Mucosa of gallbladder (tissue), 1 donor: Measurements from ENCODE around the gene DCAF10. TPM values are rescaled to one million over a fixed set of nuclear protein-coding genes. Genes with fewer than 3 reads are reported as not detected.
"Not testable (repeated sequence)": the region's sequence is repeated elsewhere in the genome, so short reads cannot be mapped to it uniquely, and the experiment has no call there.

Experiments
- DNase-seq: peaks from one replicate; pipeline ENCODE4 v3.0.0-alpha.2; 2020; ENCODE audit warnings: low spot score
- total RNA-seq: library from RNA; stranded (reverse); gene quantifications from one replicate; pipeline ENCODE4 v1.2.1, GENCODE V29; 2021
- donor health status: DM: no; HTN: no; CAD: no.

DCAF10 gene
- total RNA-seq, 1 donor from 2014 or later: 27.7 TPM

DNA sequence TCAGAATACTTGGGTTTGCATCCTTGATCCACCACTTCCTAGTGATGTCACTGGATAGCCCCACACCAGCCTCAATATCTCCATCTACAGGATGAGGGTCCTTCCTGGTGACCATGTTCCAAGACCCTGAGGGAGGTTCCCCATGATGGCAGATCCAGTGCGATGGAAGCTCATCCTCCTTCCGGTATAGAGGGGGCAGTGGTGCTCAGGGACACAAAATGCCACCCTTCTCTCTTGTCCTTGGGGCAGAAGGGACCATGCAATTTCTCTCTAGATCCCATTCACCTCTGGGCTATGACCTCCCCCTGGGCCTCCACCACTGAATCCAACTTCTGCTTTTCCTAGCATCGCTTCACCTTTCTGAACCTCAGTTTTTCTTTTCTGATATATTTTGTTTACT lies 108.7 kb downstream of the DCAF10 start:
- DNase-seq: no peak

GRCh38 chr9:37909836-37910235 lies 109.2 kb downstream of the DCAF10 start:
- DNase-seq: not testable (repeated sequence)

DNA sequence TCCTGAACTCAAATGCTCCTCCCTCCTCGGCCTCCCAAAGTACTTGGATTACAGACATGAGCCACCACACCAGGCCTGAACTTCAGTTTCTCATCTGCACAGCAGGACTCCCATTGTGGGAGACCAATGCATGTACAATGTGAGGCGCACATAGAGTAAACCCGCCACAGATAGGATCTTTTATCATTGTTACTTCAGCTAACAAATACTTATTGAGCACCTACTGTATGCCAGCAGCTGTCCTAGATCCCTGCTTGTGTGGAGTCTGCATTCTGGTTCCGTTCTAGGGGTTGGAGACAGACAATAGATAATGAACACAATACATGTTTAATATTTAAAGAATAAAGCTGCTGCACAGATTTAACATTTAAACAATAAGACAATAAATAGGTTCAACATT lies 109.7 kb downstream of the DCAF10 start:
- no peak for DNase-seq

DNA sequence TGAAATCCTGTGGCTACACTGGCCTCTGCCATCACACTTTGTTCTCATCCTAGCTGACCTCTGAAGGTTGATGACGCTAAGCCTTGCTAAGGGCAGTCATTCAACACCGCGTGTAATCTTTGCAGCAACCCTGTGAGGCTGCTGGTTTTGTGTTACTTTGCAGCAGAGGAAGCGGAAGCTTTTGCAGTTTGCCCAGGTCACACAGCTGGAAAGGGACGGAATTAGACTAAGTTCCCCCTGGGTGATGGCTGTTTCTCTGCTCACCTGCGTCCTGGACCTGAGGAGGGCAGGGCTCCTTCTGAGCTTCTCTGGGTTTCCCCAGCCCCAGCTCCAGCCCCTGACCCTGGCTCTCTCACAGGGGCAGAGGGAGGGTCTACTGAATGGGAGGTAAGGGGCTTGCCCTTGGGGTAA lies 110.7 kb downstream of the DCAF10 start:
- DNase-seq: no peak

GRCh38 chr9:37913480-37914153 lies 113.0 kb downstream of the DCAF10 start:
- DNase-seq: peak; percentile 89

- no peak for DNase-seq
Measured at GRCh38 chr9:37914154-37914551, 113.6 kb downstream of the DCAF10 start.

DNA sequence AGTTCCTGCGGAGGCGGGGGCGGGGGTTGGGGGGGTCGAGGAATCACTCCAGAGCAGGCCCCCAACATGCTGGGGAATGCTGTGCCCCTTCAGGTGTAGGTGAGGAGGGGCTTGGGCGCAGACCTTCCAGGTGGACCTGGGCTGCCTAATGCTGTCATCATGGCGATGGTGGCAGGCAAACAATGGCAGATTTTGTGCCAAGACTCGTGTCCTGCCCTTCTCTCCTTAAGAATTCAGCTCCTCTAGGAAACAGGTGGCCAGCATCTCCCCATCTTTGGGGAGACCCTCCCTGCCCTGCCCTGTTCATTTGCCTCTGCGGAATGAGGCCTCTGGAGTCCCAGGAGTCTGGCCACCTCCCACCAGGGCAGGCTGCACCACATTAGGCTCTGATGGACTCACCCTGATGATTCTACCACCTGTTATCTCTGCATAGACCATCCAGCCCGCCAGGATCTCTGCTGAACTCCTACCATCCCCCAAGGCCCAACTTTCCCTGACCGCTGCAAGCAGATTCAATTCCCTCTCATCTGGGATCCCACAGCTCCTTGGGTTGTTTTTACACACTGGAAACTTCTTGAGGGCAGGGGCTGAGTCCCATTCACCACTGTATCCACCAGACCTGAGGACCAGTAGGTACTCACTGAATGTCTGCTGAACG lies 114.2 kb downstream of the DCAF10 start:
- no peak for DNase-seq

- DNase-seq: no peak
Measured at GRCh38 chr9:37915911-37916470, 115.4 kb downstream of the DCAF10 start.

GRCh38 chr9:37916471-37917312 lies 116.1 kb downstream of the DCAF10 start:
- no peak for DNase-seq

Other genes with a start within 250 kb of the DCAF10 start
- 9.5 TPM for gene FBXO10, start 224.4 kb upstream of the DCAF10 start, total RNA-seq
- gene TOMM5, start 208.2 kb upstream of the DCAF10 start, total RNA-seq: 53.9 TPM
- gene FRMPD1, start 149.8 kb upstream of the DCAF10 start, total RNA-seq: 5.9 TPM
- gene TRMT10B, start 47.0 kb upstream of the DCAF10 start, total RNA-seq: 10.5 TPM
- 30.1 TPM for gene EXOSC3, start 15.7 kb upstream of the DCAF10 start, total RNA-seq
- 29.0 TPM for gene SLC25A51, start 103.3 kb downstream of the DCAF10 start, total RNA-seq